COLO668 (cell line): ENCODE results near the gene AMHR2.
"Not testable (repeated sequence)": the region's sequence is repeated elsewhere in the genome, so short reads cannot be mapped to it uniquely, and the experiment has no call there.

ENCODE experiments used
- DNase-seq: peaks from one replicate; lab custom pipeline; 2025; ENCODE audit not compliant: unreplicated experiment; lab: John Stamatoyannopoulos, UW

Gene AMHR2

GRCh38 chr12:53414756-53415417 lies 8.8 kb upstream of the AMHR2 start:
- no peak for DNase-seq

GRCh38 chr12:53415752-53416389 lies 7.8 kb upstream of the AMHR2 start:
- not testable (repeated sequence) for DNase-seq

- not testable (repeated sequence) for DNase-seq
Observed at GRCh38 chr12:53417291-53417816, 6.3 kb upstream of the AMHR2 start.

- no peak for DNase-seq
Observed at GRCh38 chr12:53418221-53418620, 5.4 kb upstream of the AMHR2 start.

GRCh38 chr12:53419756-53420155 lies 3.9 kb upstream of the AMHR2 start:
- no peak for DNase-seq

- not testable (repeated sequence) for DNase-seq
Observed at GRCh38 chr12:53422247-53422646, 1.4 kb upstream of the AMHR2 start.

GRCh38 chr12:53424626-53425514 lies 1.2 kb downstream of the AMHR2 start:
- no peak for DNase-seq

- no peak for DNase-seq
Observed at GRCh38 chr12:53425515-53426150, 2.0 kb downstream of the AMHR2 start.

- DNase-seq, result no peak
Observed at GRCh38 chr12:53427905-53428594, 4.4 kb downstream of the AMHR2 start.

GRCh38 chr12:53428741-53429140 lies 5.1 kb downstream of the AMHR2 start:
- DNase-seq, result no peak

GRCh38 chr12:53430116-53430515 lies 6.5 kb downstream of the AMHR2 start:
- no peak for DNase-seq

GRCh38 chr12:53431187-53431586 lies 7.5 kb downstream of the AMHR2 start:
- no peak for DNase-seq

- DNase-seq, result not testable (repeated sequence)
Observed at GRCh38 chr12:53435326-53435725, 11.7 kb downstream of the AMHR2 start.

- not testable (repeated sequence) for DNase-seq
Observed at GRCh38 chr12:53439582-53439981, 15.9 kb downstream of the AMHR2 start.

- DNase-seq, result peak; percentile 94
Observed at GRCh38 chr12:53441040-53441833, 17.6 kb downstream of the AMHR2 start, which contains the start of gene PRR13. PRR13 (plus strand) TSS chr12:53441734; CDS start chr12:53442715, 981 bp downstream.

- DNase-seq, result no peak
Observed at GRCh38 chr12:53443955-53444354, 20.3 kb downstream of the AMHR2 start.

GRCh38 chr12:53444593-53445325 lies 21.1 kb downstream of the AMHR2 start:
- not testable (repeated sequence) for DNase-seq

GRCh38 chr12:53450936-53451335 lies 27.3 kb downstream of the AMHR2 start:
- DNase-seq, result no peak

- peak; percentile 95 for DNase-seq
Observed at GRCh38 chr12:53451661-53452158, 28.1 kb downstream of the AMHR2 start, which contains the start of gene PCBP2. PCBP2 (plus strand) TSS chr12:53452102; CDS start chr12:53454801, 2,699 bp downstream.
